ENCODE data around the gene NSRP1.
"Not testable (repeated sequence)": the region's sequence is repeated elsewhere in the genome, so short reads cannot be mapped to it uniquely, and the experiment has no call there.

The NSRP1 gene

DNA sequence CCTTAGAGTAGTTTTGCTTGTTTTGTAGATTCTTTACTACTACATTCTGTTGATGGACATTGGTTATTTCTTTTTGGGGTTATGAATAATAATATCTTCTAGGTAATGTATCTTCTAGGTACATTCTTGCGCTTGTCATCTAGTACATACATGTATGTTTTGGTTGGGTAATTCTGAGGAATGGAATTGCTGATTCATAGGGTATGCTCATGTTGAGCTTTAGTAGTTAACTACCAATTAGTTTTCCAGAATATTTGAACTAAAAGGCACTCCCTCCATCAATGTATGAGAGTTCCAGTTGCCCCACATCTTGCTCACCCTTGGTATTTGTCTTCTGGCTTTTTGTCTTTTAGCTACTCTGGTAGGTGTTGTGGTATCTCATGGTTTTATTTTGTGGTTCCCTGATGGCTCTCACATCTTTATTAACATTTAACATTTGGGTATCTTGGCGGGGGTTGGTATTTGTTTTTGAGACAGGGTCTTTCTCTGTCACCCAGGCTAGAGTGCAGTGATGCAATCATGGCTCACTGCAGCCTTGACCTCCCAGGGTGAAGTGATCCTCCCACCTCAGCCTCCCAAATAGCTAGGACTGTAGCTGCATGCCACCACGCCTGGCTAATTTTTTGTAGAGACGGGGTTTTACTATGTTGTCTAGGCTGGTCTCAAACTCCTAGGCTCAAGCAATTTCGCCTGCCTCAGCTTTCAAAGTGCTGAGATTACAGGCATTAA is 71.8 kb downstream of the NSRP1 start:
- FAIRE-seq, result no peak

DNA sequence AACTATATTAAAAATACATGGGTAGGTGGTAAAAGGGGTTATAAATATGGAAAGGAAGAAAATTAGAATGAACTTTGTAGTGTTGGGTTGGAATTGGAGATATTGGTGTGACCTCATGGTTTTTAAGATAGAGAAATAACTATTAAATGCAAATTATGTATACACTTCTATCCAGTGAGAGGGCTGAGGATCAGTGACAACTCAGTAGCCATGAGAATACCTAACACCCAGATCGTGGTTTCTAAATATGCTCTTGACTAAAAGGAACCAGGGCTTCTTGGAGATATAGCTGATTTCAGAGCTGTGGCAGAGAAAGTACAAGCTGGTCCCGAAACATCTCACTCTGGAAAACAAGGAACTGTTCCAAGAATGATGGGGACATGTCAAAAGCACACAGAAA is 74.5 kb downstream of the NSRP1 start:
- FAIRE-seq, result no peak

DNA sequence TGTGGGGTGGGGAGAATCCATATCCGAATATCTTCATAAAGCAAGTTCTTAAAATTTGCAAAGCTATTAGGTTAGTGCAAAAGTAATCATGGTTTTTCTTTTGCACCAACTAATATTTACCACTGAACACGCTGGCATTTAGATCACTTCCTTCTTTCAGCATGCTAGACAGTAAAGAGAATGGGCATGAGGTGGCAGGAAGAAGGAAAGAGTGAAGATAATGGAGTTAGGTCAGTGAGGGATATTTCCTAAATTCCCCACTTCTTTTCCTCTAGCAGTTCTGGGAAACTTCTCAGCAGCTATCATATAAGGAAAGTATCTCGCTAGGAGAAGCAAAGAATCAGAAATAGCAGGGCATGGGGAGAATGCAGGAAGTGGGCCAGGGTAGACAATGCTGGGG is 79.9 kb downstream of the NSRP1 start:
- FAIRE-seq, result no peak

DNA sequence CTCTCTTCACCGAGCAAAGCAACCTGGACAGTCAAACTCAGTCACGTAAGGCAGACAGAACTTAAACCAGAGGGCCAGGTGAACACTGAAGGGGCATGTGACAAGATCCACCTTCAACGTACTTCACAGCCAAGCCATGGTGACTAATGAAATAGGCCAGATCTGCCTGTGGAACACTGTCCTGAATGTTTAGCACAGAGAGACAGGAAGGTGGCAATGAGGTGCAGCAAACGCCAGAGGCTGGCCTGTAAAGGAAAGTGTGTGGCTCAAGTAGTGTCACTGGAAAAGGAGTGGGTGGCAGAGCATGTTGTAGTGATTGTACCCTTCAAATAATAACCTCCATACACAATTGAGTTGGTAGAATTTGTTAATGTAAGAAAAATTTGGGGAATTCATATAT is 80.8 kb downstream of the NSRP1 start:
- FAIRE-seq, result no peak

DNA sequence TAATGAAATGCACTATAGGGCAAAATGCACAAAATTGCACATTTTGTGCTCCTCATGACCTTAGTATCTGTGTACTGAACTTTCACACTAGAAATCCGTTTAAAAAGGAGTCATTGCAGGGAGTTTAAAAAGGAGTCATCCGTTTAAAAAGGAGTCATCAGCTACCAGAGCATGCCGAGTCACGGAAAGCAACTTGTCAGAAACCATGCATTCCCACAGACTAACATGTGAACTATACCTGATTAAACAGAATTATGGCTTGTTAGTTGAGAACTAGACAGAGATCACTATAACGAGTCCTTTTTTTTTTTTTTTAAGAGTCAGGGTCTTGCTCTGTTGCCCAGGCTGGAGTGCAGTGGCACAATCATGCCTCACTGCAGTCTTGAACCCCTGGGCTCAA is 83.0 kb downstream of the NSRP1 start:
- FAIRE-seq, result no peak

DNA sequence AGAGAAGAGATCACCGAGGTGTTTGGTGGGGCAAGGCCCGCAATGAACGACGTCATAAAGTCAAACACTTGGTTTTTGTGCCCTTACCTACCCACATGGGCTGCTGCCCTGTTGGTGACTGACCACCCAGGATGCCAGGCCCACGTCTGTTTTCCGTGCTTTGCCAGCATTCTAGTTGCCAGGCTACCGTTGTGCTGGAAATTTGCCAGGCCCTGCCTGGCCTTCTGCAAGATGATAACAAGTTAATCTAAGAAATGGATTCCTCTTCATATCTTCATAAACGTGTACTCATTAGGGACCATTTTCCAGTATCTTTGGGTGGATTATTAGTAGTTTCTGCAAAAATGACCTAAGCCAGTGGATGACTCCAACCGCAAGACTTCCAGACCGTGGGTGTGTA is 83.5 kb downstream of the NSRP1 start:
- no peak for FAIRE-seq

DNA sequence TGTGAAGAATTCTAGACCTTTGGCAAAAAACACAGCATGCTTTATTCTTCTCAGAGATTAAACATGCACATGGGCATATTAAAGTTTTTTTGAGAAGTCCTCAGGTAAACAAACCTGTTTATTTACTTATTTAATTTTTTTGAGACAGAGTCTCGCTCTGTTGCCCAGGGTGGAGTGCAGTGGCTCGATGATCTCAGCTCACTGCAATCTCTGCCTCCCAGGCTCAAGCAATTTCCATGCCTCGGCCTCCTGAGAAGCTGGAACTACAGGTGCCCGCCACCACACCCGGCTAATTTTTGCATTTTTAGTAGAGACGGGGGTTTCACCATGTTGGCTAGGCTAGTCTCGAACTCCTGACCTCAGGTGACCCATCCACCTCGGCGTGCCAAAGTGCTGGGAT is 84.0 kb downstream of the NSRP1 start:
- FAIRE-seq, result not testable (repeated sequence)

DNA sequence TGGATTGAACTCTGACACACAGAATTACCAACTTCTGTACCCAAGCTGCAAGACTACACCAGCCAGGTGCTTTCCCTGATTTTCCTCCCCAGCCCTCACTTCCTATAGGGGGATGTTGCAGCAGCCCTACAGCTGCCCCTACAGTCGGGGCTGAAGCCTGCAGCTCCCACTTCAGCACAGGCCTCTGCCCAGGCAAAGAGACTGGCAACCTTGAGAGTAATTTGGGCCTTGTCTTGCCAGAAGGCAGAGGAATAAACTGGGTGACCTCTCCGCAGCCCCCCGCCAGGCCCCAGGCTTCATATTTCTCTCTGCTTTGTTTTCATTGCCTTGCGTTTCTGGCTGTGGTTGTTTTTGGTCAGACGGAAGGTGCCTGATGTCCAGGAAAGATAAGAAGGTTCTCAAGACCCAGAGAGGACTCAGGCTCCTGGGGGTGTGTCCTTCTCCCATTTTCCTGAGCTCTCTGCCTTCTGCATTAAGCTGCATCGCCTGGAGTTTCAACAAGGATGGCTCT is 86.9 kb downstream of the NSRP1 start:
- no peak for FAIRE-seq

DNA sequence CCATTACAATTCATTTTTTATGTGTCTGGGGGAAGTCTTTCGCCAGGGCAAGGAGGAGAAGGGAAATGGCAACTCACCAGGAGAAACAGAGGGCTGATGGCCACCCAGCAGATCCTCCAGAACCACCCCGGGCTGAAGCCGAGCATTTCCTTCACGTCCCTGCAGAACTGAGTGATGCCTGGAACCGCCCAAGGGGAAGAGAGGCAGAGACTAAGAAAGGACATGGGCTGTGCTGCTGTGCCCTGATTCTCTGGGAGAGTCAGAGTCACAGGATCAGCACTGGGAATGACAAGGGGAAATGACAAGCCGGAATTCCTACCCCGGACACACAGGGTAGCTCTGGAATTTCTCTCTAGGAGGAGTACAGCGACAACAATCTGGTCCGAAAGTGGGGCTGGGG is 91.0 kb downstream of the NSRP1 start:
- FAIRE-seq, result no peak

DNA sequence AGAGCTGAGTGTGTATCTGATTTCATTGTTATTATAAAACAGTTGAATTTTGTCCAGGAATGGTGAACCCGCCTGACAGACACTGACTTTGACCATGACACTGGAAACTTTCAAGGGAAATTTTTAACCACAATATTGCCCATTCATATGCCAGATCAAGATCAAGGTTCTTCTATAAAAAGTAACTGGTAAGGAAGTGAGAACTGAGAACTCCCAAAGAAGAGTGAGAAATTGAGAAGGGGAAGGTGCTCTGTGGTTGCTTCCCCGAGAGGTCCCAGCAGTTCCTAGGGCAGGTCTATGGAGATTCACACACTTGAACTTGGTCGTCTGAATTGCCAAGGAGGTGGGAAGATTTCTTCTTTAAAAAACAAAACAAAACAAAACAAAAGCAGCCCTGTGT is 91.6 kb downstream of the NSRP1 start:
- no peak for FAIRE-seq

DNA sequence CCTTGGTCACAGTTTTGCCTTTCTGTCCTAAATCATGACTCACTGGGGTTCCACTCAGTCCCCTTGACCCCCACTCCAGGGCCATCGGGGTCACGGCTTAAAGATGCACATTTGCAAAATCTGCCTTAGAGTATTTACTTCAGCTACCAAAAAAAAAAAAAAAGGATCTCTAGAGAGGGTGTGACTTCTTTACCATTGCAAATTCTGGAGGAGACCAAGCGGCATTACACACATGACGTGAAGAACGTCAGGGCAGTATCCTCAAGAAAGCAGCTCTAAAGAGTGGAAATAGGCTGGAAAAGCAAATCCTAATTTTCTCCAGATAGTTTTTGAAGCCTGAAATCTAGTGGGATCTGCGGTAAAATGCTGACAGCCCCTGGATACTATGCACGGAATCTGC is 93.3 kb downstream of the NSRP1 start:
- FAIRE-seq, result no peak

DNA sequence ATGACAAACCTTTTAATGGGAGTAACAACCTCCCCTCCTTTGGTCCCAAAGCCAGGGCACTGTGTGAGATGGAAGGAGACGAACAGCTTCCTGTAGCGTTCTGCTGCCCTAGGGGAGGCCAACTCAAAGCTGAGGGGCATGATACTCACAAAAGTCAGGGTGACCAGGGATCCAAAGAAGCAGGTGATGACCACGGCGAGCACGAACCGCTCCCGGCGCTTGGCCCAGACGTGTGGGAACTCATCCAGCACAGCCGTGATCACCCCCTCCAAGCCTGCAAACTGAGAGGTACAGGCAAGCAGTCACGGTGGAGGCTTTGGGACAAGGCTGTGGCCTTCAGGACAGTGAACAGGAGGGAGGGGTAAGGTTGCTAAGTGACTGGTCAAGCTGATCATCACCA is 93.8 kb downstream of the NSRP1 start:
- FAIRE-seq, result no peak

DNA sequence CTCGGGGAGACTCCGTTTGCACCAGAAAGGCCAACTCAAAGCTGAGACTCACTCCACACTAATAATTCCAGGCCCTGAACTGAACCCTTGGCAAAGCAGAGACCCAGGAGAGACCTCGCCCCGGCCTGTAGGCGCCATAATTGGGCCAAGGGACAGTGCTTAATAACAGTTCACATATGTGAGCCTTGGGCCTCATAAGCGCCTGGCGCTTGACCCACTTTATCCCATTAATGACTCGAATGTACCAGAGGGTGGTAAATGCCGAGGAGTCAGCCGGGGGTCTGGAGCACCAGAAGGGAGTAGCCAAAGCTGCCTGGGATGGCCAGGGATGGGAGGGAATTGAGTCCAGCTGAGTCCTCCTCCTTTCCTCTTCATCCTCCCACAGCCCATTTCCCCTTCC is 94.3 kb downstream of the NSRP1 start:
- no peak for FAIRE-seq

DNA sequence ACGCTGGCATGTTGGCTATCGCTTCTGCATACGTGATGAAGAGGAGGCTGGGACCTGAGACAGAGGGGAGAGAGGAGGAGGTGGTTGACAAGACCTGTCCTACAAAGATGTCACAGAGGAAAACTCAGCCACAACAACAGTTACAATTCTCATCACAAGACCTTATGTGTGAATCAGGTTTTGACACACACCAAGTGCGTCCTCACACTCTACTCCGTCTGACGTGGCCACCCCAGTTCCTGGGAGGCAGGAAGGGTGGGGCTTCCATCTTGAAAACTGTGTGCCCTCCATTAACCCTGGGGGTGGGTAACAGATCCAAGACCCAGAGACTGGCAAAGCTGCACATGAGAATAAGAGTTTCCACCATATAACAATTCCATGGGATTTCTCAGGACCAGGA is 94.8 kb downstream of the NSRP1 start:
- FAIRE-seq, result no peak

DNA sequence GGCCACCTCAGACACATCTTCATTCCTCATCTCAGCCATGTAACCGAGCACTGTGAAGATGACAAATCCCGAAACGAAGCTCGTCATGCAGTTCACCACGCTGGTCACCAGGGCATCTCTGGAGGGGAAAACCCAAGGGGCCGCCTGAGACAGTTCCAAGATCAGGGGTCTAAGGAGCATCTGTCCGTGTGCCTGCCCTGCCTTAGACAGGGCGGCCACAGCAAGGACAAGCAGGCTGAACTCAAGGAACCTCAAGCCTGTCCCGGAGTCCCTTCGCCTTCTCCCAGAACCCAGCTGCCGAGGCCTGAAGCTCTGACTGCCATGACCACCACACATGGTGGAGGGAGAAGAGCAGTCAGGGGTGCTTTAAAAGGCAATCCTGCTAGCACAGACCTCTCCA is 96.1 kb downstream of the NSRP1 start:
- no peak for FAIRE-seq

DNA sequence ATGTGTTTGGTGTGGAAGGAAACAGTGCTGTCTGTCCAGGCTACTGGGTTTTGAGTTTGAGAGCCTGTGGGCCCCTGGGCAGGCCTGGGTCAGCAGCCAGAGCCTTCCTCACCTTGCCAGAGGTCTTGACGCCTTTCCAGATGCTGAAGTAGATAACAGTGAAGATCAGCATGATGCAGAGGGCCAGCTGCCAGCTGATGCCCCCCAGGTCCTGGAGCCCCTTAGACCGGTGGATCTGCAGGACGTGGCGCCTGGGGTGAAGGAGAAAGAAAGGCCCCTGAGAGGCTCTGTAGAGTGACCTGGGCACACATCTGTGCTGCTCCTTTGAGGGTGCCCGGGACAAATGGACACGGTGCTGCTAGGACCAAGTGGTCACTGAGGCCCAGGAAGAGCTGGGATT is 100.4 kb downstream of the NSRP1 start:
- FAIRE-seq, result no peak

DNA sequence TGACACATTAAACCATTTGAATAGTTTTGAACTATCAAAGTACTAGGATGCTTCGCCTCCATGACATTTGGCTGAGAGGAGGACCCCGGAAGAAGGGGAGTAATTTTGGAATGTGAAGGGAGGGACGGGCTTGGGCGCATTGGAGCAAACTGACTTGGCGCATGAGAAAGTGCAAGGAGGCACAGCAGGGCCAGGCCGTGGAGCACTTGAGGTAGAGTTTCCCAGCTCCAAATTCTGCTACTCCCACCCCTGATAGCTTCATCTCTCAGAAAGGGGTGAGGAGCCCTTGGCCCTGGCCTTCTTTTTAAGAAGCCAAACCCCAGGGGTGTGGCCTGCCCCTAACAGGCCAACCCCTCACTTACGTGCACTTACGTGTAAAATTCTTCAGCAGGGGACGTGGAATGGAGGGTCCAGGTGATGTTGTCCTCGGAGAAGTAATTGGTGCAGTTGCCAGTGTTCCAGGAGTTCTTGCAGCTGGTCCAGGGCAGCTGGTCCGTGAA is 101.2 kb downstream of the NSRP1 start:
- no peak for FAIRE-seq

DNA sequence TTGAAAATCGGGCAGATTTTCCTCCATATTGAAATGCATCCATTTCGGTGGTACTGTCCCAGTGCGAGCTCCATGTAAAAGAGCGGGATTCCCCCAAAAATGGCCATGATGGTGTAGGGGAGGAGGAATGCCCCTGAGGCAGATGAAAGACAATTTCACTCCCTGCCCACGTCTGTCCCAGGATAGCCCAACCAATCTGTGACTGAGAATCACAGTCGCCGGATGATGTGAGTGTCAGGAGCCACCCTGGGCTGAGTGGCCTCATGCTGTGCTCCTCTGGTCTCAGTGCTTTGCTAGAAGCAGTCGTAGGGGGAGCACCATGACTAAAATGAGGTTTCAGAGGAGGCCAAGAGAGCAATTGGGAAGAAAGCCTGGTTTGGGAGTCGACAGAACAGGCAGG is 102.2 kb downstream of the NSRP1 start:
- no peak for FAIRE-seq

DNA sequence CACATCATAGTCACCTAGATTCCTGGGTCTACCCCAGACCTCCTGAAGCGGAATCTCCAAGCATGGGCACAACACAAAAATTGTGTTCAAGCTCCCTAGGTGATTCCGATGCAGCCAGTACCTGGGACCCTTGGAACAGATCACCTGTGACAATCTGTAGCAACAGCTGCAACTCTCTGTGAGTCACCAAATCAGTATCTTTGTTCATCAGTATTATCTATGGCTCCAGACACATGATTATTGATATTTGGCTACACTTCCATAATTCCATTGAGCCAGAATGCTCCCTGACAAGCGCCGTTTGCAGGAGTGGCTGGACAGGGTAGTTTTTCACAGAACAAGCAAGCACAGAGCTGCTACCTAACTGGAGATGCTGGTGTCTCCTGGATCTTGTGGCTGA is 102.7 kb downstream of the NSRP1 start:
- no peak for FAIRE-seq

DNA sequence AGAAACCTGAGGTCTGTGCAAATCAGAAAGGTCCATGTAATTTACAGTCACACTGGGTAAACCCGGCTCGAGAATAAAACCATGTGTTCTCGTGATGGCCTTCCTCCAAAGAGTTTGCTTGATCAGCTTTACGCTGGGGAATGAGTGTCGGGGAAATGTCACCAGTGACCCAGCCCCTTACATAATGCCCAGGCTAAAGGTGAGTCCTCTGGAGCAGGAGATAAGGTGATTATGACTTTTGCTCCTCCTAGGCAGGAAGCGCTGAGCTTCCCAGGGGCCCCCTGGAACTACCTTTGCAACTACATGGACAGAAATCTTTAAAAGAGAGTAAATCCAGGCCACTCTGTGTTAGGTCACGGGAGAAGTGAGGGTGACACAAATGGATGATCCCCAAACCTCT is 103.2 kb downstream of the NSRP1 start:
- FAIRE-seq, result no peak

DNA sequence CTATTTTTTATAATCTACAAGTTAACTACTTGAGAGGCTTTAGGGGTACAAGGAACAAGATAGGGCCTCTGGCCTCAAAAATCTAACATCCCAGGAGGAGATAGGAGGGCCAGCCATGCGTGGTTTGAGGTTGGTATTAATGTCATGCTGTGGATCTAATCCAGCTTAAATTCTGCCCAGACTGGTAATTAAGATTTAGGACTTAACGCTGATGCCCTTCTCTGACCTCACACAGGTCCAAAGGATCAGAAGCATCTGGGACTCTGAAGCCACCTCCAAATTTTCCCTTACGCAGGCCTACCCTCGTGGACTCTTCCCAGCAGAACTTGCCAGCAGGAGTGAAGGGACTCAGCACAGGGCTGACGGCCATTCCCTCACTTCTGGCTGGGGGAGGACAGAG is 103.8 kb downstream of the NSRP1 start:
- FAIRE-seq, result no peak

DNA sequence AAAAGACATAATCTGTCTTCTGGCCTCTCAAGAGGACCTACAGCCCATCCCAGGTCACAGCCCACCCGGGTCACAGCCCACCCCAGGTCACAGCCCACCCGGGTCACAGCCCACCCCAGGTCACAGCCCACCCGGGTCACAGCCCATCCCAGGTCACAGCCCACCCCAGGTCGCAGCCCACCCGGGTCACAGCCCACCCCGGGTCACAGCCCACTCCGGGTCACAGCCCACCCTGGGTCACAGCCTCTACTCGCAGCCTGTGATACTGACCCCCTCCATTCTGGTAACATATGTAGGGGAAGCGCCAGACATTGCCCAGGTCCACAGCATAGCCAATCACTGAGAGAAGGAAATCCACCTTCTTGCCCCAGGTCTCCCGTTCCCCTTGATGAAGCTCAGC is 104.7 kb downstream of the NSRP1 start:
- FAIRE-seq, result no peak

DNA sequence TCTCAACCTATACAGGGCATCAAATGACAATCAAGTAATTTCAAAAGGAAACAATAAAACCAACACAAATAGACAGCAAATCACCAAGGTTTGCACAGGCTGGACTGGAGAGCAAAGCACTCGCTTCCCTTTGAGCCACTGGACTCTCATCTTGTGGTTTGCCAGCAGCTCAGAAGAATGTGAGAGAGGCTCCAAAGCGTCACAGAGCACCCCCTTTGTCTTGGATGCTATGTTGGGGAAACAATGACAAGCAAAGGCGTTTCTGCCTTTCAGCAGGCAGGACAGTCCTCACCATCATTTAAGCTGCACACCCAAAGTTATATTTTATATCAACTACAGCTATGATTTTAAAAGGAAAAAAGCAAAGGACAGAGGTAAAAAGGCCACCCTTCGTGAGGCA is 105.6 kb downstream of the NSRP1 start:
- FAIRE-seq, result no peak

DNA sequence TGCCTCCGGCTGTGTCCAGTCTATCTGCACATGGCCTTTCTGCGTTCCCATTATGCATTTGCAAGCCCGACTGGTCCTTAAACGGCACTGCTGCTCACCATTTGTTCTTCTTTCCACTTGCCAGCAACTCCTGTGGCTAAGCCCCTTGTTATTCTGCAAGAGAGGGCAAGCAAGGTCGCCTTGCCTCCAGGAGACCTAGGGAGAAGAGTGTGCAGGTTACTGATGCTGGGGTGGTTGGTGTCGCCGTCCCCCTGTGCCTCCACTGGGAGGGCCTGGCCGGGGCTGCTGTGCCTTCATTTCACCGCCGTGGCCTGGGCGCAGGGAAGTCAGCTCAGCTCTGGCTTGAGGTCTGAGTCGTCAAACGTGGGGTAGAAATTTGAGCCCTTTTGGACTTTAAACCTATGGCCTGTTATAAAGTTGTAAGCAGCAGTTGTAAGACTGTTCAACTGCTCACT is 106.1 kb downstream of the NSRP1 start:
- FAIRE-seq, result no peak

DNA sequence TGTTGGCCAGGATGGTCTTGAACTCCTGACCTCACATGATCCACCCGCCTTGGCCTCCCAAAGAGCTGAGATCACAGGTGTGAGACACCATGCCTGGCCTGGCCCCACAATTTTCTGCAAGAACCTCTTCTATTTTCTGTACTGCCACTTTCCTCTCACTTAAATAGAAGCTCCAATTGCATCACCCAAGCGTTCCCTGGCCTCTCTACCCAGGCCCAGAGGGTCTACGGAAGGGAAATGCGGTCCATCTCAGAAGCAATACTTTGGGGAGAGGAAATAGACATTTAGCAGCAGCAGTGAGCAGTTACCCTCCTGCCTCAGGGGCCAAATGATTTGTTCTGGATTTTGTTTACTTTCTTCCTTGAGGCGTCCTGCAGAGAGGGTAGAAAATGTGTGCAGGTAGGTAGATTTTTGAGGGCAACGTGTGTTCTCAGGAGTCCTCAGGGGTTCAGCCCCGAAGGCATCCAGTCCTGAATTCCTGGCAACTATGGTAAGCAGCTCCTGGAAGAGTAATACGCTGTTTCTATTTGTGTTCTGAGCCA is 107.9 kb downstream of the NSRP1 start:
- FAIRE-seq, result no peak
